Neutrophil (primary cell): Measurements from ENCODE around the gene BST1.
A peak's percentile ranks its signal among the peaks of the same experiment; 100 is the strongest.

Source experiments
- H3K27ac ChIP-seq: fragments of 200-600 bp; sonication (generic); 2 replicates; pipeline ENCODE4 v1.5.1; 2016; ENCODE audit warnings: mild to moderate bottlenecking, moderate library complexity
- H3K27me3 ChIP-seq: fragments of 200-600 bp; sonication (generic); 2 replicates; pipeline ENCODE4 v1.6.0; 2016; ENCODE audit warnings: mild to moderate bottlenecking
- H3K36me3 ChIP-seq: fragments of 200-600 bp; sonication (generic); 2 replicates; pipeline ENCODE4 v1.5.1; 2017
- H3K4me1 ChIP-seq, 2 experiments: fragments of 200-600 bp in 1 of 2; sonication (generic) in 1 of 2; 1 replicate in 1 of 2; 2 replicates in 1 of 2; pipeline versions ENCODE4 v1.5.1 to v1.6.1; 2013 to 2016; ENCODE audit warnings: low read depth in 1 of 2, low read length in 1 of 2, mild to moderate bottlenecking in 1 of 2, moderate library complexity in 1 of 2; ENCODE audit not compliant: control insufficient read depth in 1 of 2, insufficient read depth in 1 of 2
- H3K4me3 ChIP-seq, 2 experiments: fragments of 200-600 bp in 1 of 2; sonication (generic) in 1 of 2; 1 replicate in 1 of 2; 2 replicates in 1 of 2; pipeline ENCODE4 v1.5.1; 2013 to 2016; ENCODE audit warnings: low read depth in 1 of 2, low read length in 1 of 2, mild to moderate bottlenecking in 1 of 2, moderate library complexity in 1 of 2
- H3K9me3 ChIP-seq: fragments of 200-600 bp; sonication (generic); 2 replicates; pipeline ENCODE4 v1.5.1; 2016
- TF ChIP-seq, protein P1 (sequence below): fragments of 200-600 bp; sonication (generic); IDR thresholded peaks from 2 replicates; pipeline ENCODE4 v1.5.1; 2016; ENCODE audit warnings: antibody characterized with exemption

Gene BST1

GRCh38 chr4:15781427-15782095, 78.7 kb downstream of the BST1 start:
- Histone ChIP-seq H3K4me3 (no peak overlapping the region), H3K9me3 (no peaks in the 10 kb centered on the region), H3K36me3 (peaks cover 4% of the 10 kb centered on the region), H3K4me1 (peaks cover 18 to 22% of the 10 kb centered on the region in 2 experiments), H3K27me3 (peaks cover 9% of the 10 kb centered on the region), H3K27ac (peak overlapping the region; percentile 61)
- TF ChIP-seq, protein P1, sequence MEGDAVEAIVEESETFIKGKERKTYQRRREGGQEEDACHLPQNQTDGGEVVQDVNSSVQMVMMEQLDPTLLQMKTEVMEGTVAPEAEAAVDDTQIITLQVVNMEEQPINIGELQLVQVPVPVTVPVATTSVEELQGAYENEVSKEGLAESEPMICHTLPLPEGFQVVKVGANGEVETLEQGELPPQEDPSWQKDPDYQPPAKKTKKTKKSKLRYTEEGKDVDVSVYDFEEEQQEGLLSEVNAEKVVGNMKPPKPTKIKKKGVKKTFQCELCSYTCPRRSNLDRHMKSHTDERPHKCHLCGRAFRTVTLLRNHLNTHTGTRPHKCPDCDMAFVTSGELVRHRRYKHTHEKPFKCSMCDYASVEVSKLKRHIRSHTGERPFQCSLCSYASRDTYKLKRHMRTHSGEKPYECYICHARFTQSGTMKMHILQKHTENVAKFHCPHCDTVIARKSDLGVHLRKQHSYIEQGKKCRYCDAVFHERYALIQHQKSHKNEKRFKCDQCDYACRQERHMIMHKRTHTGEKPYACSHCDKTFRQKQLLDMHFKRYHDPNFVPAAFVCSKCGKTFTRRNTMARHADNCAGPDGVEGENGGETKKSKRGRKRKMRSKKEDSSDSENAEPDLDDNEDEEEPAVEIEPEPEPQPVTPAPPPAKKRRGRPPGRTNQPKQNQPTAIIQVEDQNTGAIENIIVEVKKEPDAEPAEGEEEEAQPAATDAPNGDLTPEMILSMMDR = no peak
